SU-DHL-6 (cell line): ENCODE results near the gene P3H4.
"Not testable (repeated sequence)": the region's sequence is repeated elsewhere in the genome, so short reads cannot be mapped to it uniquely, and the experiment has no call there.

Experiments
- H2AFZ ChIP-seq: fragments of 200-600 bp; sonication (generic); 2 replicates; pipeline ENCODE4 v1.6.1; 2014; ENCODE audit warnings: low read depth, mild to moderate bottlenecking, moderate library complexity, mixed read lengths, antibody characterized with exemption, low read length; ENCODE audit not compliant: severe bottlenecking
- H3F3A ChIP-seq: fragments of 200-600 bp; shearing (Covaris generic); 2 replicates; pipeline ENCODE4 v1.6.0; 2016; ENCODE audit warnings: antibody characterized with exemption, mild to moderate bottlenecking; ENCODE audit not compliant: insufficient read depth
- H3K27ac ChIP-seq: fragments of 200-600 bp; sonication (generic); 2 replicates; pipeline ENCODE4 v1.5.1; 2016; ENCODE audit warnings: low read depth, mild to moderate bottlenecking, low read length, moderate library complexity, mixed read lengths
- H3K27me3 ChIP-seq: fragments of 200-600 bp; sonication (generic), shearing (Covaris generic); 2 replicates; pipeline ENCODE4 v1.6.0; 2014; ENCODE audit warnings: mild to moderate bottlenecking, low read length
- H3K36me3 ChIP-seq: fragments of 200-600 bp; sonication (generic); 2 replicates; pipeline ENCODE4 v1.6.1; 2014; ENCODE audit warnings: mild to moderate bottlenecking, low read length, mixed read lengths
- H3K4me2 ChIP-seq: fragments of 300-600, 200-600 bp; shearing (Covaris generic), sonication (generic); 2 replicates; pipeline ENCODE4 v1.6.0; 2014; ENCODE audit warnings: low read length, low read depth, mild to moderate bottlenecking; ENCODE audit not compliant: poor library complexity, severe bottlenecking
- H3K4me3 ChIP-seq: fragments of 200-600 bp; sonication (generic); 2 replicates; pipeline ENCODE4 v1.5.1; 2014; ENCODE audit warnings: antibody characterized with exemption, low read length, mild to moderate bottlenecking, mixed read lengths; ENCODE audit not compliant: insufficient read depth, poor library complexity, severe bottlenecking
- H3K79me2 ChIP-seq: fragments of 200-600 bp; sonication (generic); 2 replicates; pipeline ENCODE4 v1.6.1; 2014; ENCODE audit warnings: mild to moderate bottlenecking, low read length, moderate library complexity; ENCODE audit not compliant: insufficient read depth
- H3K9ac ChIP-seq: fragments of 200-600 bp; sonication (generic); 2 replicates; pipeline ENCODE4 v1.7.0; 2014; ENCODE audit warnings: mild to moderate bottlenecking, low read length
- H3K9me2 ChIP-seq: fragments of 200-600 bp; sonication (generic); replicated peaks from 2 replicates; pipeline ENCODE4 v1.6.1; 2014; ENCODE audit warnings: low read length; ENCODE audit not compliant: insufficient read depth
- H3K9me3 ChIP-seq: fragments of 200-600 bp; sonication (generic); 2 replicates; pipeline ENCODE4 v1.6.1; 2014; ENCODE audit warnings: low read length, mixed read lengths; ENCODE audit not compliant: insufficient read depth
- H4K20me1 ChIP-seq: fragments of 200-600 bp; sonication (generic); 2 replicates; pipeline ENCODE4 v1.6.1; 2014; ENCODE audit warnings: low read depth, mild to moderate bottlenecking, antibody characterized with exemption, low read length, moderate library complexity, mixed read lengths
- EZH2phosphoT487 ChIP-seq: fragments of 200-600 bp; sonication (generic), shearing (Covaris generic); conservative IDR thresholded peaks from 2 replicates; pipeline ENCODE4 v1.6.1; 2018; ENCODE audit warnings: mild to moderate bottlenecking, antibody characterized with exemption, low read length, moderate library complexity, mixed read lengths
- TF ChIP-seq, protein P1 (sequence below): fragments of 200-600 bp; sonication (generic); IDR thresholded peaks from one replicate; pipeline ENCODE4 v1.5.1; 2017; ENCODE audit warnings: antibody characterized with exemption, mild to moderate bottlenecking, low read length, moderate library complexity; ENCODE audit not compliant: insufficient read depth, poor library complexity, severe bottlenecking

Gene P3H4

DNA sequence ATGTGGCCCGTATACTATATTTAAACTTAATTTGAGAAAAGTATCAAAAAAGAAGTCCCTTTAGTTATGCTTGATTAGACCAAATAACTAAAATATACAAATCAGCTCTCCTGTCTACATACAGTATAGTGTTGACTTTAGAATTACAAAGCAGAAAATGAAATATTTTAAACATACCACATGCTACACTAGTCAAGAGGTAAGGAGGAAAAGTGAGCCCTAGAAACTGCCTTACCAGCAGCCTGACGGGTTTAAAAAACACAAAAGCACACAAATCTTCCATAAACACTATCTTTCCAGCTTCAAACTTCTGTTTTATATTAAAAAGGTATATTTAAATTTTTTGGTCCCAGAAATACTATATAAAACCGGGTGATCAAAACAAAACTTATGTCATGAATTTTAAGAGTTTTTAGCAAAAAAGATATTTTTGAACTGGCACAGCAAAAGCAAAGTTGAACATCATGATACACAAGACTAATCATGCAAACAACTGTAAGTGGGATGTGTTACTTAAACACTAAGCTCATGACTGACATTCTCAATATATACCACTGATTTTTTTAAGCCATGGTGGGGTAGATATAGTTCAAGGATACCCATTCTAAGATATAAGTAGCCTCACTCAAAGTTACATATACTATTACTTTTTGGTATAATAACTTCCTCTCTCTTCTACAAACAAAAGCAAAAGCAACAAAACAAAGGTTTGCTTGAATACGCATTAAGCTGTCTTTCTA lies 37.7 kb upstream of the P3H4 start:
- Histone ChIP-seq H3K79me2 (peaks cover 64% of the 10 kb centered on the region), H2AFZ (no peak overlapping the region), H3K4me3 (peak overlapping the region; percentile 13), H4K20me1 (no peaks in the 10 kb centered on the region), H3K9ac (peak overlapping the region; percentile 29), H3K9me3 (no peaks in the 10 kb centered on the region), H3K4me2 (peak overlapping the region; percentile 70), H3F3A (peaks cover 49% of the 10 kb centered on the region), H3K36me3 (peaks cover 13% of the 10 kb centered on the region), H3K9me2 (no peaks in the 10 kb centered on the region), H3K27me3 (no peaks in the 10 kb centered on the region), H3K27ac (peak overlapping the region; percentile 87)
- TF ChIP-seq, protein P1, sequence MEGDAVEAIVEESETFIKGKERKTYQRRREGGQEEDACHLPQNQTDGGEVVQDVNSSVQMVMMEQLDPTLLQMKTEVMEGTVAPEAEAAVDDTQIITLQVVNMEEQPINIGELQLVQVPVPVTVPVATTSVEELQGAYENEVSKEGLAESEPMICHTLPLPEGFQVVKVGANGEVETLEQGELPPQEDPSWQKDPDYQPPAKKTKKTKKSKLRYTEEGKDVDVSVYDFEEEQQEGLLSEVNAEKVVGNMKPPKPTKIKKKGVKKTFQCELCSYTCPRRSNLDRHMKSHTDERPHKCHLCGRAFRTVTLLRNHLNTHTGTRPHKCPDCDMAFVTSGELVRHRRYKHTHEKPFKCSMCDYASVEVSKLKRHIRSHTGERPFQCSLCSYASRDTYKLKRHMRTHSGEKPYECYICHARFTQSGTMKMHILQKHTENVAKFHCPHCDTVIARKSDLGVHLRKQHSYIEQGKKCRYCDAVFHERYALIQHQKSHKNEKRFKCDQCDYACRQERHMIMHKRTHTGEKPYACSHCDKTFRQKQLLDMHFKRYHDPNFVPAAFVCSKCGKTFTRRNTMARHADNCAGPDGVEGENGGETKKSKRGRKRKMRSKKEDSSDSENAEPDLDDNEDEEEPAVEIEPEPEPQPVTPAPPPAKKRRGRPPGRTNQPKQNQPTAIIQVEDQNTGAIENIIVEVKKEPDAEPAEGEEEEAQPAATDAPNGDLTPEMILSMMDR, result no peak
- no peak for TF ChIP-seq EZH2phosphoT487

DNA sequence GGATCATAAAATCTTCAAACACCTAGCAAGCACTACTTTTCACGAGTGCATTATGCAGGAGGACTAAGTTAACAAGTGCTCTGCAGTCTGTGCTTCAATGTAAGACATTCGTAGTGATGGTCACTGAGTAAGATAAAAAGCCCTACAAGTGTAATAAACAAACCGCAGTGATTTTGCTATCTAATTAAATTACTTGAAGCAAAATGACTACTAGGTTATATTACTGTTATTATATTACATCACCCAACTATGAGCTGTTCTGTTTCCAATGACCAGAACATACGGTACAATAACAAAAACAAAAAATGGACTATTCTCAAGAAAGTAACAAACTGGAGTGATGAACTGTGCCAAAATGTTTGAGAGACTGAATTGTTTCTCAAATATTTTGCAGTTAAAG lies 37.0 kb upstream of the P3H4 start:
- H3K9me2 ChIP-seq, result no peaks in the 10 kb centered on the region
- H2AFZ ChIP-seq, result no peak overlapping the region
- no peaks in the 10 kb centered on the region for H3K27me3 ChIP-seq
- TF ChIP-seq EZH2phosphoT487, result no peak
- TF ChIP-seq, protein P1, result no peak
- H3K9me3 ChIP-seq, result no peaks in the 10 kb centered on the region
- H4K20me1 ChIP-seq, result no peaks in the 10 kb centered on the region
- peaks cover 62% of the 10 kb centered on the region for H3K79me2 ChIP-seq
- H3K9ac ChIP-seq, result peak overlapping the region; percentile 29
- no peak overlapping the region for H3K4me3 ChIP-seq
- H3K36me3 ChIP-seq, result peaks cover 9% of the 10 kb centered on the region
- H3F3A ChIP-seq, result peaks cover 46% of the 10 kb centered on the region
- H3K4me2 ChIP-seq, result peak overlapping the region; percentile 70
- H3K27ac ChIP-seq, result peak overlapping the region; percentile 87

DNA sequence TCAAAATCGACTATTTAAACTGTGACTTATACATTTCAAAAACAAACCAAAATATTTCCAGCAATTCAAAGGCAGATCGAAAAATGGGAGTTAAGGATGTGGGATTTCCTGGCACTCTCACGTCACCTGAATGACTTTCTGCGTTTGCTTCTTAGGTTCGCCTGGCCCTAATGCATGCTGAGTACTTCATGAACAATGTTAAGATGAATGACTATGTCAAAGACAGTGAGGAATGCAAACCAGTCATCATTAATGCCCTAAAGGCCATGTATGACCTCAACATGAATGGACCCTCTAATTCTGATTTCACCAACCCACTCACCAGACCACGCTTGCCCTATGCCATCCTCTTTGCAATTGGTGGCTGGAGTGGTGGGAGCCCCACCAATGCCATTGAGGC lies 33.2 kb upstream of the P3H4 start:
- Histone ChIP-seq H3K27ac (no peak overlapping the region), H3F3A (peaks cover 16% of the 10 kb centered on the region), H3K9ac (no peak overlapping the region), H3K79me2 (peaks cover 25% of the 10 kb centered on the region), H4K20me1 (no peaks in the 10 kb centered on the region), H3K4me2 (no peak overlapping the region), H2AFZ (no peak overlapping the region), H3K9me2 (no peaks in the 10 kb centered on the region), H3K27me3 (no peaks in the 10 kb centered on the region), H3K4me3 (no peak overlapping the region), H3K9me3 (no peaks in the 10 kb centered on the region), H3K36me3 (no peaks in the 10 kb centered on the region)
- TF ChIP-seq, protein P1, result no peak
- no peak for TF ChIP-seq EZH2phosphoT487

DNA sequence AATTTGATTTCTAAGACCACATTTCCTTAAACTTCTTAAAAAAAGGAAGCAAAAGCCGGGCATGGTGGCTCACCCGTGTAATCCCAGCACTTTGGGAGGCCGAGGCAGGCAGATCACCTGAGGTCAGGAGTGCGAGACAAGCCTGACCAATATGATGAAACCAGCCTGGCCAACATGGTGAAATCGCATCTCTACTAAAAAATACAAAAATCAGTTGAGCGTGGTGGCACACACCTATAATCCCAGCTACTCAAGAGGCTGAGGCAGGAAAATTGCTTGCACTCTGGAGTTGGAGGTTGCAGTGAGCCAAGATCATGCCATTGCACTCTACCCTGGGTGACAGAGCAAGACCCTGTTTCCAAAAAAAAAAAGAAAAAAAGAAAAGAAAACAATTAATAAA lies 29.0 kb upstream of the P3H4 start:
- H3K4me2 ChIP-seq, result not testable (repeated sequence)

DNA sequence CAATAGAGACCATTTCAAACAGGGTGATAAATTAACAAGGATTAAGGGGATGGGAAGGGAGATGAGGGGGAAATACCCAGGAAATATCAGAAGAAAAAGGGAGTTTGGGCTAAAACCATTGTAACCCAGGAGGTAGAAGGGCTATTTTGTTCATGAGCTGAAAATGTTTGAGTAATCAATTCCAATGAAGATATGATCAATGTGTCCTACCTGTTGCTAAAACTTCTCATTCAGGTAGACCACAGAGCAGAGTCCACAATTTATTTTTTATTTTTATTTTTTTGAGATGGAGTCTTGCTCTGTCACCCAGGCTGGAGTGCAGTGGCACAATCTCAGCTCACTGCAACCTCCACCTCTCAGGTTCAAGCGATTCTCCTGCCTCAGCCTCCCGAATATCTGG lies 27.7 kb upstream of the P3H4 start:
- H3K4me2 ChIP-seq, H3K9me3 ChIP-seq, H3K9ac ChIP-seq, H3K27ac ChIP-seq, H3K79me2 ChIP-seq, H3K27me3 ChIP-seq, H3K4me3 ChIP-seq, H3K9me2 ChIP-seq, H2AFZ ChIP-seq, H3F3A ChIP-seq, H3K36me3 ChIP-seq, H4K20me1 ChIP-seq: not testable (repeated sequence)

More for the DNA sequence above, 29.0 kb upstream of the P3H4 start:
- not testable (repeated sequence) for H3K4me3 ChIP-seq, H3K9me2 ChIP-seq, H4K20me1 ChIP-seq, H3K9ac ChIP-seq, H3K27ac ChIP-seq, H3K9me3 ChIP-seq, H3K79me2 ChIP-seq, H3K36me3 ChIP-seq, H3K27me3 ChIP-seq, H2AFZ ChIP-seq, H3F3A ChIP-seq
